H1 (cell line): ENCODE results near the gene RPLP2. TPM values are rescaled to one million over a fixed set of nuclear protein-coding genes. Genes with fewer than 3 reads are reported as not detected.

Experiments
- CTCF ChIA-PET: fragments of 300-600 bp; sonication (Branson Sonifier 250); formaldehyde crosslinking; loops from one replicate; lab custom pipeline; 2021; ENCODE audit not compliant: partially characterized antibody; lab: Charles Lee
- POLR2A ChIA-PET: fragments of 300-600 bp; sonication (Branson Sonifier 250); formaldehyde crosslinking; loops from one replicate; lab custom pipeline; 2021; ENCODE audit warnings: inconsistent platforms; ENCODE audit not compliant: partially characterized antibody; lab: Charles Lee
- DNase-seq, 2 experiments: peaks; one replicate each; pipeline versions ENCODE4 v3.0.0 to v3.0.0-alpha.2; 2010 to 2022; ENCODE audit warnings: low spot score in 2 of 2, low read depth in 1 of 2, mixed read lengths in 1 of 2
- FAIRE-seq: peaks from 2 replicates; lab custom pipeline; 2011; peaks lifted over from hg19 to GRCh38; lab: Jason Lieb, UNC
- H2AFZ ChIP-seq: 2 replicates; pipeline ENCODE4 v1.8.1; 2012; ENCODE audit warnings: low read length, inconsistent platforms
- H2AK5ac ChIP-seq: 2 replicates; pipeline ENCODE4 v1.6.1; 2013; ENCODE audit warnings: low read depth, low read length
- H2BK120ac ChIP-seq: replicated peaks from 2 replicates; pipeline ENCODE3; 2013; ENCODE audit warnings: low read depth, low read length, inconsistent platforms
- H2BK12ac ChIP-seq: 2 replicates; pipeline ENCODE4 v1.6.1; 2013; ENCODE audit warnings: low read depth, low read length
- H2BK15ac ChIP-seq: 2 replicates; pipeline ENCODE4 v1.6.1; 2013; ENCODE audit warnings: low read length
- H2BK20ac ChIP-seq: 2 replicates; pipeline ENCODE4 v1.6.1; 2013; ENCODE audit warnings: low read length
- H2BK5ac ChIP-seq: 2 replicates; pipeline ENCODE4 v1.6.1; 2013; ENCODE audit warnings: low read depth, low read length
- H3K14ac ChIP-seq: 2 replicates; pipeline ENCODE4 v1.6.1; 2013; ENCODE audit warnings: inconsistent platforms; ENCODE audit not compliant: insufficient read length
- H3K18ac ChIP-seq: 2 replicates; pipeline ENCODE4 v1.6.1; 2013; ENCODE audit warnings: low read length; ENCODE audit errors: extremely low read depth
- H3K23ac ChIP-seq: 2 replicates; pipeline ENCODE4 v1.6.1; 2013; ENCODE audit warnings: inconsistent platforms; ENCODE audit not compliant: insufficient read length
- H3K23me2 ChIP-seq: 2 replicates; pipeline ENCODE4 v1.6.1; 2013; ENCODE audit warnings: low read depth, low read length
- H3K27ac ChIP-seq: 2 replicates; pipeline ENCODE4 v1.6.1; 2011; ENCODE audit warnings: low read depth, low read length, inconsistent platforms
- H3K27me3 ChIP-seq, 4 experiments: replicated peaks in 1 of 4; 1 replicate in 1 of 4; 2 replicates in 3 of 4; pipeline versions ENCODE4 v1.6.1 to v1.8.1; 2011 to 2013; ENCODE audit warnings: low read length in 3 of 4, mild to moderate bottlenecking in 3 of 4, inconsistent platforms in 2 of 4, mixed read lengths in 2 of 4, moderate library complexity in 1 of 4; ENCODE audit not compliant: control insufficient read depth in 3 of 4, insufficient read depth in 3 of 4; ENCODE audit errors: extremely low read depth in 1 of 4
- H3K36me3 ChIP-seq, 4 experiments: 2 replicates each; pipeline versions ENCODE4 v1.6.1 to v1.8.1; 2011 to 2013; ENCODE audit warnings: mild to moderate bottlenecking in 4 of 4, low read length in 3 of 4, moderate library complexity in 2 of 4, control low read depth in 1 of 4, inconsistent platforms in 1 of 4; ENCODE audit not compliant: insufficient read depth in 4 of 4, control insufficient read depth in 2 of 4
- H3K4ac ChIP-seq: replicated peaks from 2 replicates; pipeline ENCODE3; 2013; ENCODE audit warnings: low read length, low read depth, mixed read lengths, inconsistent platforms; ENCODE audit not compliant: insufficient read length
- H3K4me1 ChIP-seq, 4 experiments: replicated peaks in 1 of 4; 1 replicate in 1 of 4; 2 replicates in 3 of 4; pipeline versions ENCODE4 v1.6.1 to v1.8.1; 2011 to 2013; ENCODE audit warnings: low read length in 3 of 4, inconsistent platforms in 2 of 4, mixed read lengths in 1 of 4; ENCODE audit not compliant: insufficient read depth in 4 of 4, control insufficient read depth in 3 of 4
- H3K4me2 ChIP-seq, 2 experiments: 2 replicates each; pipeline versions ENCODE4 v1.6.1 to v1.8.1; 2011 to 2013; ENCODE audit warnings: low read depth in 2 of 2, low read length in 2 of 2, control low read depth in 1 of 2, inconsistent platforms in 1 of 2, mild to moderate bottlenecking in 1 of 2; ENCODE audit not compliant: insufficient read depth in 1 of 2
- H3K4me3 ChIP-seq, 4 experiments: fragments of 200-600, 300-600 bp in 1 of 4; sonication (generic), shearing (Covaris generic), sonication (Bioruptor Twin) in 1 of 4; 2 replicates each; pipeline versions ENCODE4 v1.5.1 to v1.8.1; 2011 to 2016; ENCODE audit warnings: low read length in 4 of 4, low read depth in 3 of 4, control low read depth in 2 of 4, inconsistent platforms in 2 of 4, mild to moderate bottlenecking in 2 of 4, mixed read lengths in 1 of 4, moderate library complexity in 1 of 4; ENCODE audit not compliant: insufficient read depth in 2 of 4; ENCODE audit errors: extremely low read depth in 1 of 4
- H3K56ac ChIP-seq: replicated peaks from 2 replicates; pipeline ENCODE3; 2013; ENCODE audit warnings: low read depth, mild to moderate bottlenecking, mixed read lengths, low read length, inconsistent platforms; ENCODE audit not compliant: insufficient read length
- H3K79me1 ChIP-seq: 2 replicates; pipeline ENCODE4 v1.6.1; 2013; ENCODE audit warnings: low read depth, low read length, control low read depth
- H3K79me2 ChIP-seq, 2 experiments: 2 replicates each; pipeline versions ENCODE4 v1.6.1 to v1.8.1; 2012 to 2013; ENCODE audit warnings: low read length in 2 of 2, mild to moderate bottlenecking in 2 of 2, inconsistent platforms in 1 of 2; ENCODE audit not compliant: insufficient read depth in 2 of 2, control insufficient read depth in 1 of 2
- H3K9ac ChIP-seq, 4 experiments: replicated peaks in 1 of 4; 1 replicate in 1 of 4; 2 replicates in 3 of 4; pipeline versions ENCODE4 v1.6.1 to v1.8.1; 2011 to 2013; ENCODE audit warnings: low read depth in 3 of 4, low read length in 3 of 4, control low read depth in 2 of 4, mild to moderate bottlenecking in 2 of 4, moderate library complexity in 2 of 4, inconsistent platforms in 1 of 4; ENCODE audit errors: extremely low read depth in 1 of 4
- H3K9me3 ChIP-seq, 2 experiments: 2 replicates each; pipeline versions ENCODE4 v1.6.1 to v1.8.1; 2012 to 2013; ENCODE audit warnings: mild to moderate bottlenecking in 2 of 2, moderate library complexity in 2 of 2, control low read depth in 1 of 2, inconsistent platforms in 1 of 2, low read depth in 1 of 2, low read length in 1 of 2, mixed read lengths in 1 of 2; ENCODE audit not compliant: insufficient read depth in 2 of 2
- H4K20me1 ChIP-seq, 2 experiments: replicated peaks in 1 of 2; 2 replicates each; pipeline versions ENCODE3 to v1.8.1; 2011 to 2013; ENCODE audit warnings: inconsistent platforms in 2 of 2, low read length in 2 of 2, mild to moderate bottlenecking in 1 of 2; ENCODE audit not compliant: insufficient read depth in 2 of 2, control insufficient read depth in 1 of 2
- H4K5ac ChIP-seq: 2 replicates; pipeline ENCODE4 v1.6.1; 2013; ENCODE audit warnings: low read length, low read depth, mixed read lengths, inconsistent platforms; ENCODE audit not compliant: insufficient read length
- H4K8ac ChIP-seq: 2 replicates; pipeline ENCODE4 v1.8.0; 2013; ENCODE audit warnings: mild to moderate bottlenecking, moderate library complexity, low read length, inconsistent platforms; ENCODE audit not compliant: insufficient read depth; ENCODE audit errors: extremely low read depth
- H4K91ac ChIP-seq: replicated peaks from 2 replicates; pipeline ENCODE3; 2013; ENCODE audit warnings: low read length, mixed read lengths, inconsistent platforms; ENCODE audit not compliant: insufficient read length
- TAF1 ChIP-seq: IDR thresholded peaks from 2 replicates; pipeline ENCODE4 v1.6.1; 2011; ENCODE audit warnings: mild to moderate bottlenecking, low read depth, low read length
- TBP ChIP-seq: IDR thresholded peaks from 2 replicates; pipeline ENCODE4 v1.6.1; 2011; ENCODE audit warnings: low read depth, low read length, improper control_type of control experiment
- WGBS, 2 experiments: shearing (Covaris generic) in 1 of 2; methylation state at CpG; one replicate each; pipeline versions ENCODE4 v1.1.6 to v1.1.7; 2013 to 2015; ENCODE audit warnings: low lambda C conversion rate in 2 of 2, mixed read lengths in 2 of 2, inconsistent platforms in 1 of 2, low coverage in 1 of 2, missing lambda C conversion rate in 1 of 2; ENCODE audit not compliant: insufficient replicate concordance in 2 of 2, insufficient coverage in 1 of 2, insufficient read length in 1 of 2; ENCODE audit errors: extremely low coverage in 1 of 2, missing lambda C conversion rate in 1 of 2; 5-methylcytosine and 5-hydroxymethylcytosine counted together
- polyA plus RNA-seq, 7 experiments: library from polyadenylated mRNA; depleted of rRNA in 3 of 7; stranded (reverse) in 5 of 7; unstranded in 2 of 7; fragments of >200 nt in 5 of 7; fragments of 200-250 nt in 2 of 7; gene quantifications; 1 replicate in 5 of 7; 2 replicates in 1 of 7; 4 replicates in 1 of 7; pipeline versions ENCODE4 v1.2.1 to v1.2.3, GENCODE V29; 2011 to 2013; ENCODE audit warnings: missing spikeins in 2 of 7, mixed read lengths in 2 of 7
- total RNA-seq: library from RNA; stranded (reverse); fragmentation: NEBNext Ultra II Directional; extraction: Animal tissue kit (Norgen Biotek cat#: 25700); gene quantifications from 2 replicates; pipeline ENCODE4 v1.2.1, GENCODE V29; 2021
- TF ChIP-seq, protein P1 (sequence below): IDR thresholded peaks from 2 replicates; pipeline ENCODE4 v1.6.1; 2012; ENCODE audit warnings: low read length, inconsistent platforms
- TF ChIP-seq, protein P2 (sequence below), 3 experiments: IDR thresholded peaks; 1 replicate in 2 of 3; 2 replicates in 1 of 3; pipeline versions ENCODE4 v1.5.1 to v1.6.1; 2011; ENCODE audit warnings: low read length in 3 of 3, mild to moderate bottlenecking in 3 of 3, inconsistent platforms in 2 of 3, low read depth in 1 of 3, moderate library complexity in 1 of 3; ENCODE audit not compliant: insufficient read depth in 1 of 3; ENCODE audit errors: control extremely low read depth in 1 of 3

Gene RPLP2
- total and polyA plus RNA-seq, 2 of the 8 experiments (the other 6 are each of a cell fraction or from before 2014, with no cell fraction given) = 1,789 to 2,106 TPM

DNA sequence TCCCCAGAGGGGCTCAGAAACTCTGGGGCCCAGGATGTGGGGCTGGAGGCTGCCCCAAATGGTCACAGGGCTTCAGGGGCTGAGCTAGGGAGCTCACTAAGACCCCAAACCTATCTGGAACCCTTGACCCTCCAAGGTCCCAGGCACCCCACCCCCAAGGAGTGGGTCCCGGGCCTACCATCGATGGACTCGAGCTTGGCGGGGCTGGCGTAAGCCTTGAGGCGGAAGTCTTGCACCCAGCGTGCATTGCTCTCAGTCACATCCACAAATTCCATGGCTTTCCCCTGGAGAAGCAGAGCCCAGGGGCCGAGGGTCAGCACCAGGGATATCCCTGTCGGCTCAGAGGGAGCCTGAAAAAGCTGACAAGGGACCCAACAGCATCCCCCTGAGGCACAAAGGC is 35.9 kb upstream of the RPLP2 start:
- Histone ChIP-seq H2BK12ac (no peak overlapping the region), H4K20me1 (peaks cover 16 to 27% of the 10 kb centered on the region in 2 experiments)
- DNase-seq = no peak

More for the DNA sequence above, 35.9 kb upstream of the RPLP2 start:
- Histone ChIP-seq H3K4me3 (no peak overlapping the region), H3K4me2 (no peak overlapping the region), H3K18ac (no peak overlapping the region), H3K27ac (no peak overlapping the region; the same call in 1 of the 2 replicates), H2AFZ (no peak overlapping the region), H3K9me3 (no peaks in the 10 kb centered on the region), H4K5ac (no peak overlapping the region), H3K23ac (no peak overlapping the region), H3K36me3 (peaks cover 4 to 21% (median 16%) of the 10 kb centered on the region in 4 experiments; a peak in 7 of 8 replicates), H4K8ac (peak overlapping the region; percentile 35), H2BK20ac (no peak overlapping the region), H3K23me2 (peaks cover 13% of the 10 kb centered on the region; the same call in 1 of the 2 replicates), H2BK5ac (no peak overlapping the region), H3K4me1 (peaks cover 0 to 15% (median 7%) of the 10 kb centered on the region in 4 experiments; a peak in 6 of 7 replicates), H4K91ac (no peak overlapping the region), H3K27me3 (no peaks in the 10 kb centered on the region), H2BK120ac (no peak overlapping the region), H3K14ac (no peak overlapping the region), H3K79me2 (peaks cover 7 to 43% of the 10 kb centered on the region in 2 experiments; a peak in 3 of 4 replicates), H2AK5ac (no peak overlapping the region), H3K9ac (no peak overlapping the region)
- CTCF ChIA-PET = interaction anchor here (1.0 to 1.2 kb wide), 3 partner anchors 9 to 16 kb away, joined by 4 read pairs; partner anchors contain the start of gene CEND1
- no peak for FAIRE-seq
- TF ChIP-seq TAF1 (no peak), TBP (no peak)
- TF ChIP-seq, protein P1, sequence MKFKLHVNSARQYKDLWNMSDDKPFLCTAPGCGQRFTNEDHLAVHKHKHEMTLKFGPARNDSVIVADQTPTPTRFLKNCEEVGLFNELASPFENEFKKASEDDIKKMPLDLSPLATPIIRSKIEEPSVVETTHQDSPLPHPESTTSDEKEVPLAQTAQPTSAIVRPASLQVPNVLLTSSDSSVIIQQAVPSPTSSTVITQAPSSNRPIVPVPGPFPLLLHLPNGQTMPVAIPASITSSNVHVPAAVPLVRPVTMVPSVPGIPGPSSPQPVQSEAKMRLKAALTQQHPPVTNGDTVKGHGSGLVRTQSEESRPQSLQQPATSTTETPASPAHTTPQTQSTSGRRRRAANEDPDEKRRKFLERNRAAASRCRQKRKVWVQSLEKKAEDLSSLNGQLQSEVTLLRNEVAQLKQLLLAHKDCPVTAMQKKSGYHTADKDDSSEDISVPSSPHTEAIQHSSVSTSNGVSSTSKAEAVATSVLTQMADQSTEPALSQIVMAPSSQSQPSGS = no peak
- TF ChIP-seq, protein P2, sequence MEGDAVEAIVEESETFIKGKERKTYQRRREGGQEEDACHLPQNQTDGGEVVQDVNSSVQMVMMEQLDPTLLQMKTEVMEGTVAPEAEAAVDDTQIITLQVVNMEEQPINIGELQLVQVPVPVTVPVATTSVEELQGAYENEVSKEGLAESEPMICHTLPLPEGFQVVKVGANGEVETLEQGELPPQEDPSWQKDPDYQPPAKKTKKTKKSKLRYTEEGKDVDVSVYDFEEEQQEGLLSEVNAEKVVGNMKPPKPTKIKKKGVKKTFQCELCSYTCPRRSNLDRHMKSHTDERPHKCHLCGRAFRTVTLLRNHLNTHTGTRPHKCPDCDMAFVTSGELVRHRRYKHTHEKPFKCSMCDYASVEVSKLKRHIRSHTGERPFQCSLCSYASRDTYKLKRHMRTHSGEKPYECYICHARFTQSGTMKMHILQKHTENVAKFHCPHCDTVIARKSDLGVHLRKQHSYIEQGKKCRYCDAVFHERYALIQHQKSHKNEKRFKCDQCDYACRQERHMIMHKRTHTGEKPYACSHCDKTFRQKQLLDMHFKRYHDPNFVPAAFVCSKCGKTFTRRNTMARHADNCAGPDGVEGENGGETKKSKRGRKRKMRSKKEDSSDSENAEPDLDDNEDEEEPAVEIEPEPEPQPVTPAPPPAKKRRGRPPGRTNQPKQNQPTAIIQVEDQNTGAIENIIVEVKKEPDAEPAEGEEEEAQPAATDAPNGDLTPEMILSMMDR (IDR thresholded peaks at IDR 0.05; ENCODE audit: control extremely low read depth in 1 of 3, insufficient read depth in 1 of 3, low read depth in 1 of 3, low read length in 3 of 3) = no peak
- TF ChIP-seq, all 59 proteins: peak for 0
- H3K56ac ChIP-seq = no peak overlapping the region
- 93% methylated on average over 9 of the region's 9 CpGs; no CpG with 5 or more reads in 1 of the 2 experiments for WGBS, 2 experiments
- 0 out of 2 replicates have a peak, but pooled peaks cover 6% of the 10 kb centered on the region for H3K79me1 ChIP-seq
- H2BK15ac ChIP-seq = no peak overlapping the region
- POLR2A ChIA-PET = interaction anchor here (0.7 to 35.3 kb wide), 5 partner anchors 17 to 49 kb away, joined by 3 to 636 read pairs (median 3); partner anchors contain the start of gene TALDO1
- no peak overlapping the region for H3K4ac ChIP-seq
